Neutrophil (primary cell): ENCODE measurements around the gene ANKMY1.

Source experiments
- H3K27ac ChIP-seq: fragments of 200-600 bp; sonication (generic); 2 replicates; pipeline ENCODE4 v1.5.1; 2016; ENCODE audit warnings: mild to moderate bottlenecking, moderate library complexity
- H3K27me3 ChIP-seq: fragments of 200-600 bp; sonication (generic); 2 replicates; pipeline ENCODE4 v1.6.0; 2016; ENCODE audit warnings: mild to moderate bottlenecking
- H3K36me3 ChIP-seq: fragments of 200-600 bp; sonication (generic); 2 replicates; pipeline ENCODE4 v1.5.1; 2017
- H3K4me1 ChIP-seq, 2 experiments: fragments of 200-600 bp in 1 of 2; sonication (generic) in 1 of 2; 1 replicate in 1 of 2; 2 replicates in 1 of 2; pipeline versions ENCODE4 v1.5.1 to v1.6.1; 2013 to 2016; ENCODE audit warnings: low read depth in 1 of 2, low read length in 1 of 2, mild to moderate bottlenecking in 1 of 2, moderate library complexity in 1 of 2; ENCODE audit not compliant: control insufficient read depth in 1 of 2, insufficient read depth in 1 of 2
- H3K4me3 ChIP-seq, 2 experiments: fragments of 200-600 bp in 1 of 2; sonication (generic) in 1 of 2; 1 replicate in 1 of 2; 2 replicates in 1 of 2; pipeline ENCODE4 v1.5.1; 2013 to 2016; ENCODE audit warnings: low read depth in 1 of 2, low read length in 1 of 2, mild to moderate bottlenecking in 1 of 2, moderate library complexity in 1 of 2
- H3K9me3 ChIP-seq: fragments of 200-600 bp; sonication (generic); 2 replicates; pipeline ENCODE4 v1.5.1; 2016
- CTCF ChIP-seq: fragments of 200-600 bp; sonication (generic); IDR thresholded peaks from 2 replicates; pipeline ENCODE4 v1.5.1; 2016; ENCODE audit warnings: antibody characterized with exemption

Gene ANKMY1

GRCh38 chr2:240432820-240433801 lies 124.7 kb downstream of the ANKMY1 start:
- Histone ChIP-seq H3K9me3 (no peaks in the 10 kb centered on the region), H3K4me1 (no peaks in the 10 kb centered on the region), H3K27me3 (peaks cover 86% of the 10 kb centered on the region), H3K36me3 (no peaks in the 10 kb centered on the region), H3K4me3 (no peak overlapping the region), H3K27ac (no peak overlapping the region)
- no peak for TF ChIP-seq CTCF

- no peaks in the 10 kb centered on the region for H3K4me1 ChIP-seq
- peaks cover 82% of the 10 kb centered on the region for H3K27me3 ChIP-seq
- no peak overlapping the region for H3K4me3 ChIP-seq
- no peaks in the 10 kb centered on the region for H3K9me3 ChIP-seq
- H3K27ac ChIP-seq, result no peak overlapping the region
- TF ChIP-seq CTCF, result no peak
- no peaks in the 10 kb centered on the region for H3K36me3 ChIP-seq
Measured at GRCh38 chr2:240432430-240432819, 125.4 kb downstream of the ANKMY1 start.

GRCh38 chr2:240431661-240432424 lies 125.9 kb downstream of the ANKMY1 start:
- Histone ChIP-seq H3K9me3 (no peaks in the 10 kb centered on the region), H3K27me3 (peaks cover 76% of the 10 kb centered on the region), H3K4me3 (no peak overlapping the region), H3K36me3 (no peaks in the 10 kb centered on the region), H3K4me1 (no peaks in the 10 kb centered on the region), H3K27ac (no peak overlapping the region)
- TF ChIP-seq CTCF, result no peak

GRCh38 chr2:240431271-240431660 lies 126.5 kb downstream of the ANKMY1 start:
- no peaks in the 10 kb centered on the region for H3K9me3 ChIP-seq
- no peaks in the 10 kb centered on the region for H3K4me1 ChIP-seq
- H3K36me3 ChIP-seq, result no peaks in the 10 kb centered on the region
- no peak overlapping the region for H3K27ac ChIP-seq
- TF ChIP-seq CTCF, result no peak
- H3K27me3 ChIP-seq, result peaks cover 71% of the 10 kb centered on the region
- H3K4me3 ChIP-seq, result no peak overlapping the region

- no peak for TF ChIP-seq CTCF
- Histone ChIP-seq H3K4me3 (no peak overlapping the region), H3K36me3 (no peaks in the 10 kb centered on the region), H3K9me3 (no peaks in the 10 kb centered on the region), H3K4me1 (no peaks in the 10 kb centered on the region), H3K27ac (no peak overlapping the region), H3K27me3 (peaks cover 64% of the 10 kb centered on the region)
Measured at GRCh38 chr2:240430595-240430994, 127.2 kb downstream of the ANKMY1 start.
